Breast epithelium (tissue), 4 donors: ENCODE measurements around the gene UBE2Q2. TPM values are rescaled to one million over a fixed set of nuclear protein-coding genes. Genes with fewer than 3 reads are reported as not detected.

Experiments used
- DNase-seq, 2 donors: peaks; one replicate each; pipeline ENCODE4 v3.0.0-alpha.2; 2019; ENCODE audit warnings: low spot score in 2 of 2
- H3K27ac ChIP-seq, 2 donors: fragments of 200-600 bp; sonication (generic) in 1 of 2; one replicate each; pipeline ENCODE4 v1.5.1; 2016 to 2019; ENCODE audit warnings: mild to moderate bottlenecking in 1 of 2
- H3K27me3 ChIP-seq, 2 donors: fragments of 200-600 bp; sonication (generic) in 1 of 2; one replicate each; pipeline versions ENCODE4 v1.5.1 to v1.6.0; 2017 to 2019; ENCODE audit warnings: control low read depth in 1 of 2, mild to moderate bottlenecking in 1 of 2
- H3K36me3 ChIP-seq: fragments of 200-600 bp; one replicate; pipeline ENCODE4 v1.5.1; 2019
- H3K4me1 ChIP-seq, 2 donors: fragments of 200-600 bp; sonication (generic); one replicate each; pipeline ENCODE4 v1.5.1; 2016 to 2019; ENCODE audit warnings: control low read depth in 1 of 2
- H3K4me3 ChIP-seq, 3 donors: fragments of 200-600 bp; sonication (generic); 1 replicate in 2 of 3; 2 replicates in 1 of 3; pipeline ENCODE4 v1.5.1; 2016 to 2019; ENCODE audit warnings: mild to moderate bottlenecking in 3 of 3, moderate library complexity in 2 of 3
- H3K9me3 ChIP-seq, 2 donors: fragments of 200-600 bp; sonication (generic) in 1 of 2; one replicate each; pipeline ENCODE4 v1.5.1; 2016 to 2019; ENCODE audit warnings: control low read depth in 1 of 2
- CTCF ChIP-seq, 3 donors: fragments of 450-650 bp; IDR thresholded peaks; one replicate each; pipeline ENCODE4 v1.5.1; 2016 to 2017; ENCODE audit warnings: antibody characterized with exemption in 3 of 3, mild to moderate bottlenecking in 3 of 3, moderate library complexity in 3 of 3
- POLR2A ChIP-seq: fragments of 450-650 bp; IDR thresholded peaks from one replicate; pipeline ENCODE4 v1.6.1; 2016; ENCODE audit warnings: antibody characterized with exemption, mild to moderate bottlenecking, moderate library complexity
- POLR2AphosphoS5 ChIP-seq, 3 donors: sonication (generic); formaldehyde crosslinking; IDR thresholded peaks; one replicate each; pipeline ENCODE4 v1.6.1; 2017; ENCODE audit warnings: antibody characterized with exemption in 3 of 3
- intact Hi-C: fragments of 100-400 bp; cut with DNase I; formaldehyde crosslinking; loops from one replicate; pipeline ENCODE4 v1.15.1; 2023; ENCODE audit warnings: low total_unique reads
- total RNA-seq, 3 donors: library from RNA; depleted of rRNA; stranded (reverse); fragments of >200 nt; gene quantifications; one replicate each; pipeline ENCODE4 v1.1.0, GENCODE V29; 2016

Gene UBE2Q2
- total RNA-seq, 3 donors from 2014 or later: 45.9 to 56.5 (median 48.8) TPM

GRCh38 chr15:75920079-75920478 lies 76.8 kb downstream of the UBE2Q2 start:
- Histone ChIP-seq H3K36me3 (no peaks in the 10 kb centered on the region), H3K9me3 (no peaks in the 10 kb centered on the region), H3K4me3 (no peak overlapping the region), H3K4me1 (no peaks in the 10 kb centered on the region), H3K27ac (no peak overlapping the region), H3K27me3 (no peaks in the 10 kb centered on the region)
- DNase-seq: no peak
- TF ChIP-seq CTCF (IDR thresholded peaks at IDR 0.05): no peak
- TF ChIP-seq POLR2AphosphoS5 (IDR thresholded peaks at IDR 0.05): no peak
- no peak for TF ChIP-seq POLR2A
- intact Hi-C loops: no loop called here

- DNase-seq: no peak
- intact Hi-C loops: no loop called here
- Histone ChIP-seq H3K27ac (no peak overlapping the region), H3K4me3 (no peak overlapping the region), H3K4me1 (no peaks in the 10 kb centered on the region), H3K27me3 (no peaks in the 10 kb centered on the region), H3K9me3 (no peaks in the 10 kb centered on the region), H3K36me3 (no peaks in the 10 kb centered on the region)
- TF ChIP-seq POLR2AphosphoS5 (IDR thresholded peaks at IDR 0.05) (no peak), POLR2A (no peak), CTCF (IDR thresholded peaks at IDR 0.05) (peak in 1 of 3 donors; percentile 23)
Observed at GRCh38 chr15:75921732-75922703, 78.8 kb downstream of the UBE2Q2 start.

- DNase-seq: no peak
- Histone ChIP-seq H3K4me3 (no peak overlapping the region), H3K27ac (no peak overlapping the region), H3K27me3 (no peaks in the 10 kb centered on the region), H3K36me3 (no peaks in the 10 kb centered on the region), H3K9me3 (no peaks in the 10 kb centered on the region), H3K4me1 (no peaks in the 10 kb centered on the region)
- TF ChIP-seq CTCF (IDR thresholded peaks at IDR 0.05) (no peak), POLR2A (no peak), POLR2AphosphoS5 (IDR thresholded peaks at IDR 0.05) (no peak)
- intact Hi-C loops: no loop called here
Observed at GRCh38 chr15:75923756-75924155, 80.5 kb downstream of the UBE2Q2 start.

- no peaks in the 10 kb centered on the region for H3K4me1 ChIP-seq
Observed at GRCh38 chr15:75924576-75924975, 81.3 kb downstream of the UBE2Q2 start.

More at GRCh38 chr15:75924576-75924975, 81.3 kb downstream of the UBE2Q2 start:
- TF ChIP-seq POLR2A (no peak), POLR2AphosphoS5 (IDR thresholded peaks at IDR 0.05) (no peak), CTCF (IDR thresholded peaks at IDR 0.05) (no peak)
- Histone ChIP-seq H3K27me3 (no peaks in the 10 kb centered on the region), H3K4me3 (no peak overlapping the region), H3K27ac (no peak overlapping the region), H3K36me3 (no peaks in the 10 kb centered on the region), H3K9me3 (no peaks in the 10 kb centered on the region)
- no peak for DNase-seq
- intact Hi-C loops: no loop called here
